GM21381 (cell line): ENCODE results near the gene SYT15.

Experiments
- ATAC-seq: cut with Tn5 transposase; IDR thresholded peaks from one replicate; pipeline ENCODE4 v1.9.1; 2021; ENCODE audit warnings: mild to moderate bottlenecking, moderate library complexity; ENCODE audit not compliant: unreplicated experiment

SYT15 gene

GRCh38 chr10:46544989-46545791 is 33.7 kb upstream of the SYT15 start:
- ATAC-seq, result no peak

GRCh38 chr10:46545861-46546590 is 32.9 kb upstream of the SYT15 start:
- no peak for ATAC-seq

GRCh38 chr10:46546591-46547540 is 32.1 kb upstream of the SYT15 start:
- no peak for ATAC-seq

GRCh38 chr10:46547541-46548497 is 31.1 kb upstream of the SYT15 start:
- no peak for ATAC-seq

DNA sequence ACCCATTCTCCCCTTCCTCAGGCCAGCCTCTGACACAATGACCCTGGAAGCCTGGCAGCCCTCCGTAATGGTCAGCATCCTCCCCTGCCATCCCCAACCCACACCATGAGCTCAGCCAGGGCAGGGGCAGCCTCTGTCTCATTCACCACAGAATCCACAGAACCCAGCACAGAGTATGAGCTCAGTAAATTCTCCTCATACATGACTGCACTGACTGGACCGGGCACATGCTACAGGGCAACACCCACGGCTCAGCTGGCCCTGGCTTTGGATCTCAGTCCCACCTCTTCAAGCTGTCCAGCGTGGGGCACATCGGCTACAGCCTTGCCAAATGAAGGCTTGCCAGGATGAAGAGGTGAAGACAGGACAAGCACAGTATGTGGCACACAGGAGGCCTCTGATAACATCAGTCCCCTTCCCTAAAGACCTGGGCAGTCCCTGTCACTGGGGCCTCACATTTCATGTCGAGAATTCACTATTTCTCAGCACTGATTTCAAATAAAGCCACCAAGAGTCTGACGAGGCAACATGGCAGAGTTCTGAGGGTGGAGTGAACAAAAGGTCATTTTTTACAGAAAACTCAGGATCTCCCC is 30.3 kb upstream of the SYT15 start:
- ATAC-seq, result no peak

- no peak for ATAC-seq
Observed at GRCh38 chr10:46549171-46550075, 29.5 kb upstream of the SYT15 start.

DNA sequence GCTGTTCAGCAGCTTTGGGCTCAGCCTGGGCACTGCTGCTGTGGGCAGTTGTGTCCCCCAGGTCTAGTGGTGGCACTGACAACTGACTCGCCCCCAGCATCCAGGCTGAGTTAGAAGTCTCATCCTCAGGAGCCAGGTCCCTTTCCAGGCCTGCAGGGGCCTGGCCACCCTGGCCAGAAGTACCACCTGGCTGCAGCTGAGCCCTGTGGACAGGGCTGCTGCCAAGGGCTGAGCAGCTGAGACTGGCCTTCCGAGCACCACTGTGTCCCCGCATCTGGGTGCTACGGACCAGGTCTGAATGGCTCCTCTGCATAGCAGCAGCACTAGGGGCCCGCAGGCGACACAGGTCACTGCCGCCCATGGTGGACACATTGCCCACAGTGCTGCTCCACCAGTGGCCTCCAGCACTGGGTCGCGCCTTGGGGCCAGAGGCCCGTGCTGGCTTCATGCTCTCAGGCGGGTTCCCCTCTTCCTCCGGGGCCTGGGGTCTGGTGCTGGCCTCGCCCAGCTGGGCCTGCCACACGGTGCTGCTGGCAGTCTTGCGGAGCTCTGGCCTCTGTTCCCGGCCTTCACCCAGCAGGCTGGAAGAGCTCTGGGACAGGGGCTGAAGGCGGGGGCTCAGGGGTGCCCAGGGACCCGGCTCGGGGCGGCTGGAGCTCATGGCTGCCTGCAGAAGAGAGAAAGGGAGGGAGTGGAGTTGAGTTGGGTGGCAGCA is 28.7 kb upstream of the SYT15 start:
- no peak for ATAC-seq

GRCh38 chr10:46550795-46551700 is 27.9 kb upstream of the SYT15 start:
- no peak for ATAC-seq

- no peak for ATAC-seq
Observed at GRCh38 chr10:46551701-46552525, 27.0 kb upstream of the SYT15 start.

DNA sequence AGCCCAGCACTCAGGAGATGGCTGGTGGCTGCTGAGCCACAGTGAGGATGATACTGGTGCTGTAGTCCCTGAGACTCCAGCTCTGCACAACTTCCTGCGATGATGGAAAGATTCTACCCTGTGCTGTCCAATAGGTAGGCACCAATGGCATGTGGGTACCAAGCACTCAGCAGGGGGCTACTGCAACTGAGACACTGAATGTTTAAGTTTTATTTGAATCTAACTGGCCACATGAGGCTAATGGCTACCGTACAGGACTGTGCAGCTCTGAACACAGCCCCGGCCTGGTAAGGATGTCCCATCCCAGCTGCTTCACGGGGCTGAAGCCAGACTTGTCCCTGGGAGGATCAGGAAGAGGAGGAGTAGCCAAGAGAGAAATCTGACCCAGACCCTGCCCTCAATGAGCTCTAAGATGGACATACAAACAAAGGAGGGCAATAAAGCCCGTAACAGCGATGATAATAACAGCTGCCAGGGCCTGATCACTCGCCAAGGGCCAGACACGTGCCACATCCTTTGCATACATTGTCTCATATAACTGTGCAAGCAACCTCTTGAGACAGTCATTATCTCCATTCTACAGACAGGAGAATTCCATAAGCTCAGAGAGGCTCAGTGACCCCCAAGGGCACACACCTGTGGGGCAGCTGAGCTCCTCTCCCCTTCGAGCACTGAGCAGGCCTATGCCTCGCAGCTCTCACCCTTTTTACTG is 26.2 kb upstream of the SYT15 start:
- no peak for ATAC-seq

- no peak for ATAC-seq
Observed at GRCh38 chr10:46553238-46554049, 25.5 kb upstream of the SYT15 start.

DNA sequence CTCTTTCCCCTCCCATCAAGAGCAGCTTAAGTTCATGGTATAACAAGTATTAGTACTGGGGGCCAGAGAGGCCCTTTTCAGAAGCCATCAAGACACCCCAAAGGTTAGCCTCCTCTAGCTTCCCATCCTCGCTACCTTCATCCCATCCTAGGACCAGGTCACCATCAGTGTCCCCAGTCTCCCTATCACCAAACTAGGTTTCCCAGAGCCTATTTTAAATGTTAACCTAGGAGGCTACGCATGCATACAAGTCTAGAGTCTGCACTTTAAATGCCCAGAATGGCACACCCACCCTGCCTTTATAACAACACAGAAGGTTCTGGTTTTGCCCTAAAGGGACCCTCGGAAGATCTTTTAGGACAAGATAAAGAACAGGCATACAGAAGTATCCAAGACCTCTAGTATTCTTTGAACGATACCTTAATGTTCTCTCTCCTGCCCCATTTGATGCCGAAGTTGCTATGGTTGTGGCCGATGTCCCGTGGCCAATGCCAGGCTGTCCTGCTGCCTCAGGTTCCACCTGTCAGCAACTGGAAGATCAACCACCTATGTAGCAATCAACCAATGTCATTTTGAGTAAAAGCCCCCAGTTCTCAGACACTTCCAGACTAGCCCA is 24.7 kb upstream of the SYT15 start:
- no peak for ATAC-seq

DNA sequence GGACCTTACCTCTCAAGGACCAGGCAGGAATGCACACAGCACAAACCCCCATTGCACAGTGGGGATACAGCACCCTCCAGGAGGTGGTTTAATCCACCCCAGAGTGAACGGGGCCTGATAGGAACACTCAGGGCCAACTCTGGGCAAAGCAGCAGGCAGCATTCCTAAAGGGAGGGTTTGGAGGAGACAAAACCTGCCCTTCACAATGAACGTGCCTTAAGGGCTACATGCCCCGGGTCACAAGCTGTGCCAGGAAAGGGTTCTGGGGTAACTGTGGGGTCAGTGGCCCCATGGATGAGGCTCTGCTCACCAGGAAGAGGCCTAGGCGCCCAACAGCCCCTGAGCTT is 23.6 kb upstream of the SYT15 start:
- ATAC-seq, result no peak
